22Rv1 (cell line): Measurements from ENCODE around the gene ERMP1.

Source experiments
- H3K27ac ChIP-seq: fragments of 450-650 bp; 2 replicates; pipeline ENCODE4 v1.5.1; 2017
- CTCF ChIP-seq: fragments of 450-650 bp; IDR thresholded peaks from 2 replicates; pipeline ENCODE4 v1.5.1; 2017; ENCODE audit warnings: mild to moderate bottlenecking
- ZFX ChIP-seq: fragments of 450-650 bp; IDR thresholded peaks from 2 replicates; pipeline ENCODE4 v1.6.1; 2017; ENCODE audit warnings: antibody characterized with exemption, borderline replicate concordance

The ERMP1 gene

GRCh38 chr9:5819174-5819573 is 13.7 kb downstream of the ERMP1 start:
- H3K27ac ChIP-seq = no peak overlapping the region
- no peak for TF ChIP-seq CTCF
- no peak for TF ChIP-seq ZFX

DNA sequence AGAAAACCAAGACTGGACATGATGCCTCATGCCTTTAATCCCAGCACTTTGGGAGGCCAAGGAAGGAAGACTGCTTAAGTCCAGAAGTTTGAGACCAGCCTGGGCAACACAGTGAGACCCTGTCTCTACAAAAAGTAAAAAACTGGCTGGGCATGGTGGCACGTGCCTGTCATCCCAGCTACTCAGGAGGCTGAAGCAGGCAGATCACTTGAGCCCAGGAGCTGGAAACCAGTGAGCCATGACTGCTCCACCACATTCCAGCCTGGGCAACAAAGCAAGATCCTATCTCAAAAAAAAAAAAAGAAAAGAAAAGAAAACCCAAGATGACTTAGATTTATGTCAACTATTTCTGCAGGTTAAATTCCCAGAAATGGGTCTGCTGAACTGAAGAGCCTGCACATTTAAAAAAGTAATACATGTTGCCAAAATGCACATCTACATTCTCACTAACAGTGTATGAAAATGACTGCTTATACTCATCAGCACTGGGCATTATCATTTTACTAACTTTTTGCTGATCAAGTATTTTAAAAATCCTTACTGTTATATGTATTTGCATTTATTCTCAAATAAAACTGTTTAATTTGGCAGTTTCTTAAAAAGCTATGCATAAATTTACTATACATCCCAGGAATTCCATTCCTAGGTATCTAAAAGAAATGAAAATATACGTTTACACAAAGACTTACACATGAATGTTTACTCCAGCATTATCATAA is 14.3 kb downstream of the ERMP1 start:
- no peak for TF ChIP-seq ZFX
- TF ChIP-seq CTCF = no peak
- no peak overlapping the region for H3K27ac ChIP-seq

DNA sequence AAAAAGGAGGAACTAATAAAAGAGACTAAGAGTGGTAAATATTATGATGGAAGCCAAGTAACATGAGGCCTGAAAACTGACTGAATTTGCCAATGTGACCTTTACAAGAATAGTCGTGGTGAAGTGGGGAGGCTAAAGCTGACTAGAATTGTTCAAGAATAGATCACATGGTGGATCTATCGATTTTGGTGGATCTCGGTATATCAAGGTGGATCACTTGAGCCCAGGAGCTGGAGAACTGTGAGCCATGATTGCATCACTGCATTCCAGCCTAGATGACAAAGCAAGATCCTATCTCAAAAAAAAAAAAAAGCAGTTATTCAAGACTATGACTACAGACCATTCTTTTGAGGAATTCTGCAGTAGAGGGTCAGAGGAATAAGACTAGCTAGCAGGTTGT is 15.1 kb downstream of the ERMP1 start:
- peak overlapping the region; percentile 11; the same call in 1 of the 2 replicates for H3K27ac ChIP-seq
- TF ChIP-seq CTCF (no peak), ZFX (no peak)

DNA sequence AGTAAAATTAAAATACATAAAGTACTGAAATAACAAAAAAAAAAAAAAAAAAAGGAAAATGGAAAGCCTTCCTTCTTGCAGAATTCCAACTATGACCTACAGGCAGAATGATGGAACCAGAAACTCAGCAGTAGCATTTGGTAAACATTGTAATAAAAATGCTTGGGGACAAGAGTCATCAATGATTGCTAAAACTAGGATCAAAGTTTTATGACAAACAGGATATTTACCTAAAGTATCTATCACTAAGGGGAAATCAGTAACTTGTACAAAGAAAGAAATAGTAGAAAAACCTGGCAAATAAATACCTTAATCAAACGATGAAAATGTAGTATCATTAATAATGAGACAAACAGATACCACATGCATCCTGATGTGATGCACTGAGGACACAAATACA is 17.5 kb downstream of the ERMP1 start:
- no peak for TF ChIP-seq CTCF
- no peak for TF ChIP-seq ZFX
- no peak overlapping the region for H3K27ac ChIP-seq

- H3K27ac ChIP-seq = no peak overlapping the region
- TF ChIP-seq CTCF (no peak), ZFX (no peak)
Observed at GRCh38 chr9:5813824-5814223, 19.1 kb downstream of the ERMP1 start.

GRCh38 chr9:5811751-5812150 is 21.2 kb downstream of the ERMP1 start:
- TF ChIP-seq CTCF = no peak
- no peak for TF ChIP-seq ZFX

GRCh38 chr9:5805478-5805877 is 27.4 kb downstream of the ERMP1 start:
- TF ChIP-seq ZFX (no peak), CTCF (no peak)
- no peak overlapping the region for H3K27ac ChIP-seq

More at GRCh38 chr9:5811751-5812150, 21.2 kb downstream of the ERMP1 start:
- H3K27ac ChIP-seq = no peak overlapping the region
